H7 (cell line): ENCODE data around the gene ITK. TPM values are rescaled to one million over a fixed set of nuclear protein-coding genes. Genes with fewer than 3 reads are reported as not detected.
"Not testable (repeated sequence)": the region's sequence is repeated elsewhere in the genome, so short reads cannot be mapped to it uniquely, and the experiment has no call there.

Experiments used
- DNase-seq: peaks from one replicate; pipeline ENCODE4 v3.0.0; 2012
- H3K27me3 ChIP-seq: 2 replicates; pipeline ENCODE4 v1.6.0; 2011; ENCODE audit warnings: mild to moderate bottlenecking, low read length; ENCODE audit not compliant: control insufficient read depth, insufficient read depth
- H3K36me3 ChIP-seq: replicated peaks from 2 replicates; pipeline ENCODE4 v1.5.1; 2011; ENCODE audit warnings: low read length; ENCODE audit not compliant: control insufficient read depth, insufficient read depth
- H3K4me3 ChIP-seq: 2 replicates; pipeline ENCODE4 v1.5.1; 2011; ENCODE audit warnings: low read depth, mild to moderate bottlenecking, control low read depth, low read length, moderate library complexity; ENCODE audit not compliant: insufficient read depth
- total RNA-seq: library from RNA; depleted of rRNA; stranded (reverse); fragments of >200 nt; shearing (Covaris generic); gene quantifications from 2 replicates; pipeline ENCODE4 v1.2.3, GENCODE V29; 2014

The ITK gene
- total RNA-seq, 1 experiment from 2014 or later: 0.03 TPM

- H3K36me3 ChIP-seq: no peaks in the 10 kb centered on the region
- no peak overlapping the region for H3K4me3 ChIP-seq
- no peaks in the 10 kb centered on the region for H3K27me3 ChIP-seq
- DNase-seq: no peak
Observed at GRCh38 chr5:157162919-157163510, 17.6 kb upstream of the ITK start.

- H3K36me3 ChIP-seq: no peaks in the 10 kb centered on the region
Observed at GRCh38 chr5:157164521-157164920, 16.1 kb upstream of the ITK start.

GRCh38 chr5:157165261-157165660, 15.4 kb upstream of the ITK start:
- Histone ChIP-seq H3K27me3 (no peaks in the 10 kb centered on the region), H3K36me3 (no peaks in the 10 kb centered on the region), H3K4me3 (no peak overlapping the region)
- no peak for DNase-seq

More at GRCh38 chr5:157164521-157164920, 16.1 kb upstream of the ITK start:
- no peak for DNase-seq
- Histone ChIP-seq H3K27me3 (no peaks in the 10 kb centered on the region), H3K4me3 (no peak overlapping the region)

- Histone ChIP-seq H3K4me3 (no peak overlapping the region), H3K27me3 (no peaks in the 10 kb centered on the region), H3K36me3 (no peaks in the 10 kb centered on the region)
- DNase-seq: no peak
Observed at GRCh38 chr5:157165668-157166067, 15.0 kb upstream of the ITK start.

GRCh38 chr5:157166214-157167213, 14.1 kb upstream of the ITK start, which contains the start of gene GARIN3:
GARIN3 (minus strand) TSS chr5:157166264; CDS start chr5:157166168, 96 bp downstream.
- no peak for DNase-seq
- Histone ChIP-seq H3K4me3 (no peak within 1 kb of the TSS), H3K27me3 (no peaks in the 10 kb centered on the region), H3K36me3 (no peaks in the 10 kb centered on the region)

GRCh38 chr5:157167214-157167621, 13.4 kb upstream of the ITK start:
- Histone ChIP-seq H3K4me3 (no peak overlapping the region), H3K36me3 (no peaks in the 10 kb centered on the region), H3K27me3 (no peaks in the 10 kb centered on the region)
- no peak for DNase-seq

GRCh38 chr5:157168286-157168685, 12.4 kb upstream of the ITK start:
- Histone ChIP-seq H3K4me3 (no peak overlapping the region), H3K27me3 (no peaks in the 10 kb centered on the region), H3K36me3 (no peaks in the 10 kb centered on the region)
- no peak for DNase-seq

GRCh38 chr5:157172403-157172802, 8.2 kb upstream of the ITK start:
- no peak overlapping the region for H3K4me3 ChIP-seq
- H3K27me3 ChIP-seq: no peaks in the 10 kb centered on the region
- H3K36me3 ChIP-seq: no peaks in the 10 kb centered on the region
- DNase-seq: no peak

- H3K27me3 ChIP-seq: no peaks in the 10 kb centered on the region
- H3K4me3 ChIP-seq: no peak overlapping the region
- no peaks in the 10 kb centered on the region for H3K36me3 ChIP-seq
- no peak for DNase-seq
Observed at GRCh38 chr5:157175071-157175612, 5.5 kb upstream of the ITK start.

- H3K36me3 ChIP-seq: no peaks in the 10 kb centered on the region
- H3K4me3 ChIP-seq: no peak overlapping the region
- DNase-seq: no peak
- H3K27me3 ChIP-seq: no peaks in the 10 kb centered on the region; the same call in 1 of the 2 replicates
Observed at GRCh38 chr5:157177953-157178352, 2.7 kb upstream of the ITK start.

- no peaks in the 10 kb centered on the region; the same call in 1 of the 2 replicates for H3K27me3 ChIP-seq
- DNase-seq: no peak
- H3K4me3 ChIP-seq: no peak overlapping the region
- no peaks in the 10 kb centered on the region for H3K36me3 ChIP-seq
Observed at GRCh38 chr5:157178966-157179365, 1.7 kb upstream of the ITK start.

GRCh38 chr5:157182143-157182757, 1.6 kb downstream of the ITK start:
- no peak for DNase-seq
- Histone ChIP-seq H3K4me3 (no peak overlapping the region), H3K36me3 (no peaks in the 10 kb centered on the region), H3K27me3 (peaks cover 8% of the 10 kb centered on the region; the same call in 1 of the 2 replicates)

GRCh38 chr5:157184117-157184670, 3.6 kb downstream of the ITK start:
- Histone ChIP-seq H3K4me3 (no peak overlapping the region), H3K27me3 (peaks cover 13% of the 10 kb centered on the region), H3K36me3 (no peaks in the 10 kb centered on the region)
- no peak for DNase-seq

GRCh38 chr5:157185122-157185521, 4.5 kb downstream of the ITK start:
- not testable (repeated sequence) for H3K4me3 ChIP-seq, DNase-seq, H3K36me3 ChIP-seq
- H3K27me3 ChIP-seq: peaks cover 13% of the 10 kb centered on the region
